Measurements from ENCODE around the gene LMBRD1. TPM values are rescaled to one million over a fixed set of nuclear protein-coding genes. Genes with fewer than 3 reads are reported as not detected.
"Not testable (repeated sequence)": the region's sequence is repeated elsewhere in the genome, so short reads cannot be mapped to it uniquely, and the experiment has no call there.

LMBRD1 gene
- total RNA-seq, 1 donor from 2014 or later, result 51.3 TPM

DNA sequence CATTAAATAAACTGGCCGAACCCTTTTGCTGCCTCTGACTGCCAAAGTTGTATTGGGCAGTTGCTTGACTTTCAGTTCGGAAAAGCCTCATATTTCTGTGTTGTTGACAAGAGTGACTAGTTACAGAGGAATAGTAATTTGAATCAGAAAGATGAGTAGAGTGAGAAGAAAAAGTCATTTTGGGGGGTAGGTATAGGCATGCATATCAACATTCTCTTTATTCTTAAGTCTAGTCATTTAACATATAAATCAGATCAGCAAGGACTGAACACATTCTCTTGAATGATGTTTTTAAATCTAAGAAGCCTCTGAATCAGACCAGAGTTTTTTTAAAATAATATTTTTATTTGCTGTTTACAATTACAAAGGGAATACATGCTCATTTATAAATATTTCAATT lies 4.9 kb upstream of the LMBRD1 start:
- ChIA-PET CTCF (no interaction called here), POLR2A (no interaction called here)
- no peak for ATAC-seq (ENCODE audit: low read depth)
- Mint-ChIP-seq H3K4me3 (no peak overlapping the region), H3K36me3 (ENCODE audit: low read depth) (no peaks in the 10 kb centered on the region), H3K9me3 (no peaks in the 10 kb centered on the region), H3K27me3 (no peaks in the 10 kb centered on the region), H3K27ac (no peak overlapping the region), H3K4me1 (peaks cover 10% of the 10 kb centered on the region)
- intact Hi-C loops (cut with micrococcal nuclease), result no loop called here
- no peak for DNase-seq
- no peak for TF ChIP-seq CTCF (IDR thresholded peaks at IDR 0.05)

DNA sequence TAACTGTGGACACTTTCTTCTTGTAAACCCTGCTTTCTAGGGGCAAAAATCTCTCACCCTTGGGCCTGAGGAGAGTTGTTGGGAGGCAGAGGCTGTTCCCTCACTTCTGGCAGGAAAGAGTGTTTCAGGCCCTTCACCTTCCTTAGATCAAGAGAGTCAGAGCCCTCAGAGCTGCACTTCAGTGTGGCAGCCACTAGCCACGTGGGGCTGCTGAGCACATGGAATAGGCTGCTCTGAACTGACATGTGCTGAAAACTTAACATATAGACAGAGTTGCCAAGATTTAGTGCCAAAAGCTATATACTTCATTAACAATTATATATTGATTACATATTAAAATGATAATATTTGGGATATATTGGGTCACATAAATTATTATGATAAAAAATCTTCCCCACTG lies 4.4 kb upstream of the LMBRD1 start:
- POLR2A ChIA-PET, result no interaction called here
- peaks cover 2% of the 10 kb centered on the region for H3K36me3 Mint-ChIP-seq (ENCODE audit: low read depth)
- no peaks in the 10 kb centered on the region for H3K27me3 Mint-ChIP-seq
- H3K9me3 Mint-ChIP-seq, result no peaks in the 10 kb centered on the region
- DNase-seq (no peak), ATAC-seq (ENCODE audit: low read depth) (no peak)
- no peak overlapping the region for H3K4me3 Mint-ChIP-seq
- intact Hi-C loops (cut with micrococcal nuclease), result no loop called here
- peaks cover 10% of the 10 kb centered on the region for H3K4me1 Mint-ChIP-seq
- TF ChIP-seq CTCF (IDR thresholded peaks at IDR 0.05), result no peak
- H3K27ac Mint-ChIP-seq, result no peak overlapping the region
- CTCF ChIA-PET, result no interaction called here

DNA sequence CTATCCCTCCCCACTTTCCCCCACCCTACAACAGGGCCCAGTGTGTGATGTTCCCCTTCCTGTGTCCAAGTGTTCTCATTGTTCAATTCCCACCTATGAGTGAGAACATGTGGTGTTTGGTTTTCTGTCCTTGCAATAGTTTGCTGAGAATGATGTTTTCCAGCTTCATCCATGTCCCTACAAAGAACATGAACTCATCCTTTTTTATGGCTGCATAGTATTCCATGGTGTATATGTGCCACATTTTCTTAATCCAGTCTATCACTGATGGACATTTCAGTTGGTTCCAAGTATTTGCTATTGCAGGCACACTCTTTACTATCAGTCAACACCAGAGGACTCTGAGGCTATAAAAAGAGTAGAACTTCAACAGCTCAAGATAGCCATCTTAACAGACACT lies 2.0 kb upstream of the LMBRD1 start:
- CTCF ChIA-PET, result interaction anchor here (0.7 kb wide), 1 partner anchor 24 kb away, joined by 3 read pairs; no protein-coding TSS in a partner anchor
- peaks cover 30% of the 10 kb centered on the region for H3K4me1 Mint-ChIP-seq
- H3K27ac Mint-ChIP-seq; ATAC-seq (ENCODE audit: low read depth); DNase-seq; H3K4me3 Mint-ChIP-seq; H3K9me3 Mint-ChIP-seq; H3K27me3 Mint-ChIP-seq: not testable (repeated sequence)
- POLR2A ChIA-PET, result interaction anchor here (0.9 to 3.4 kb wide), 3 partner anchors 13 to 15 kb away, joined by 3 to 14 read pairs (median 3); no protein-coding TSS in a partner anchor
- peaks cover 16% of the 10 kb centered on the region for H3K36me3 Mint-ChIP-seq (ENCODE audit: low read depth)
- intact Hi-C loops (cut with micrococcal nuclease), result loop anchor here (5.0 kb wide), 1 partner anchor 869 kb away; the partner anchor contains the start of gene SMAP1

- Mint-ChIP-seq H3K4me3 (peak overlapping the region; percentile 95), H3K9me3 (no peaks in the 10 kb centered on the region), H3K4me1 (peaks cover 54% of the 10 kb centered on the region), H3K27ac (peak overlapping the region; percentile 97), H3K27me3 (no peaks in the 10 kb centered on the region), H3K36me3 (ENCODE audit: low read depth) (peaks cover 20% of the 10 kb centered on the region)
- POLR2A ChIA-PET, result interaction anchor here (0.6 to 3.4 kb wide), 22 partner anchors 11 to 635 kb away, joined by 3 to 106 read pairs (median 4); partner anchors contain the start of genes COL19A1 and FAM135A
- ATAC-seq (ENCODE audit: low read depth), result peak; percentile 32
- TF ChIP-seq CTCF (IDR thresholded peaks at IDR 0.05), result no peak
- intact Hi-C loops (cut with micrococcal nuclease), result loop anchor here (1.0 to 5.0 kb wide), 6 partner anchors 20 to 871 kb away; partner anchors contain the start of genes FAM135A and SMAP1
- DNase-seq, result no peak
- CTCF ChIA-PET, result interaction anchor here (0.9 to 1.9 kb wide), 8 partner anchors 14 to 85 kb away, joined by 3 to 12 read pairs (median 6); no protein-coding TSS in a partner anchor
These were observed 653 bp downstream of the LMBRD1 start for GRCh38 chr6:69796073-69796641.

DNA sequence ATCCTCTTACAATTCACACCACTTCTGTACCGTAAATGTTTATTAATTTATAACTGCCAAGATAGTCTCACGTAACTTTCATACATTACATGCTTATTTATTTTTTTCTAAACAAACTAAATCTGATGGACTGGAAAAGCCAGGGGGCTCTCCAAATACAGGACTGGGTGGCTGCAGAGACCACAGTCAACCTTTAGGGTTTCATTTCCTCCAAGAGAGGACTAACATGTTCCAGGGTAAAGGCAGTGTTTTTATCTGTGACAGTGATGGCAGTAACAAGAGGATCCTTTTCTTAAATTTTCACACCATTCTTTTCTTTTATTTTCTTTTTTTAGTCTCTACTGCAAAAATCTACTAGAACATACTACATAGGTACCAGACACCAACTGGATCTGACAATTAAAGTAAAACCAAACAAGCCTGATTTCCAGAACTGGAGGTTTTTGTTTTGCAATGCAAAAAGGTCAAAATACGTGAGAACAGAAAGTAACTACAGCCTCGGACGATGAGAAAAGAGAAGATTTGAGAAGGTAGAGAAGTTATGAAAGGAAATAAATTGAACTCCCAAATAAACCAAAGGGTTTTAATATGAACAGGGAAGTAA lies 1.2 kb downstream of the LMBRD1 start:
- intact Hi-C loops (cut with micrococcal nuclease), result loop anchor here (1.0 to 5.0 kb wide), 8 partner anchors 15 to 872 kb away; partner anchors contain the start of genes FAM135A and SMAP1
- Mint-ChIP-seq H3K27me3 (no peaks in the 10 kb centered on the region), H3K4me1 (peaks cover 60% of the 10 kb centered on the region), H3K27ac (peak overlapping the region; percentile 97), H3K4me3 (peak overlapping the region; percentile 95), H3K9me3 (no peaks in the 10 kb centered on the region), H3K36me3 (ENCODE audit: low read depth) (peaks cover 20% of the 10 kb centered on the region)
- ATAC-seq (ENCODE audit: low read depth) (peak; percentile 29), DNase-seq (no peak)
- no peak for TF ChIP-seq CTCF (IDR thresholded peaks at IDR 0.05)
- ChIA-PET CTCF (interaction anchor here (1.9 kb wide), 1 partner anchor 72 kb away, joined by 9 read pairs; no protein-coding TSS in a partner anchor), POLR2A (interaction anchor here (0.6 to 3.1 kb wide), 12 partner anchors 18 to 618 kb away, joined by 3 to 106 read pairs (median 4); partner anchors contain the start of genes COL19A1 and FAM135A)
